Panc1 (cell line): Measurements from ENCODE around the gene TRAF7. TPM values are rescaled to one million over a fixed set of nuclear protein-coding genes. Genes with fewer than 3 reads are reported as not detected.

ENCODE experiments used
- ATAC-seq: fragments of 200-7000 bp; cut with Tn5 transposase; 2 replicates; pipeline ENCODE4 v1.9.1; 2020; ENCODE audit warnings: mild to moderate bottlenecking, moderate library complexity
- BruUV-seq: library from RNA; stranded (reverse); fragments of 400-500 nt; replicated peaks from 2 replicates; lab custom pipeline; 2021; lab: Mats Ljungman, UMichigan
- CTCF ChIA-PET: fragments of 300-600 bp; sonication (Branson Sonifier 250); formaldehyde crosslinking; loops from one replicate; lab custom pipeline; 2022; ENCODE audit warnings: antibody characterized with exemption; lab: Charles Lee
- POLR2A ChIA-PET: fragments of 300-600 bp; sonication (Branson Sonifier 250); formaldehyde crosslinking; loops from one replicate; lab custom pipeline; 2022; ENCODE audit warnings: antibody characterized with exemption; lab: Charles Lee
- DNase-seq: peaks from one replicate; pipeline ENCODE4 v3.0.0-alpha.2; 2010; ENCODE audit warnings: low read depth, low spot score
- H3K27ac ChIP-seq: 2 replicates; pipeline ENCODE4 v1.5.1; 2011; ENCODE audit warnings: mild to moderate bottlenecking, low read length, inconsistent platforms
- H3K27me3 ChIP-seq: fragments of 200-500 bp; sonication (Bioruptor generic); 2 replicates; pipeline ENCODE4 v1.6.0; 2014; ENCODE audit warnings: low read length, inconsistent platforms; ENCODE audit not compliant: control insufficient read depth, insufficient read depth
- H3K36me3 ChIP-seq: fragments of 200-500 bp; sonication (Bioruptor generic); 2 replicates; pipeline ENCODE4 v1.5.1; 2014; ENCODE audit warnings: inconsistent platforms, mild to moderate bottlenecking, low read length, moderate library complexity; ENCODE audit not compliant: control insufficient read depth, insufficient read depth
- H3K4me1 ChIP-seq: 2 replicates; pipeline ENCODE4 v1.5.1; 2011; ENCODE audit warnings: inconsistent platforms, mild to moderate bottlenecking, low read length, moderate library complexity; ENCODE audit not compliant: control insufficient read depth, insufficient read depth
- H3K4me3 ChIP-seq, 2 experiments: 2 replicates each; pipeline ENCODE4 v1.5.1; 2011 to 2012; ENCODE audit warnings: low read depth in 2 of 2, low read length in 2 of 2, mild to moderate bottlenecking in 2 of 2, inconsistent platforms in 1 of 2, moderate library complexity in 1 of 2
- H3K9me3 ChIP-seq: fragments of 200-500 bp; sonication (Bioruptor generic); 2 replicates; pipeline ENCODE4 v1.5.1; 2014; ENCODE audit warnings: low read depth, mild to moderate bottlenecking, inconsistent platforms, low read length, moderate library complexity; ENCODE audit not compliant: control insufficient read depth, insufficient read depth
- POLR2AphosphoS5 ChIP-seq: IDR thresholded peaks from 2 replicates; pipeline ENCODE4 v1.6.1; 2012; ENCODE audit warnings: mild to moderate bottlenecking, low read depth, low read length, moderate library complexity
- REST ChIP-seq, 2 experiments: IDR thresholded peaks; 2 replicates each; pipeline ENCODE4 v1.6.1; 2011 to 2012; ENCODE audit warnings: low read depth in 2 of 2, control low read depth in 1 of 2, low read length in 1 of 2, mild to moderate bottlenecking in 1 of 2, moderate library complexity in 1 of 2; ENCODE audit not compliant: insufficient read depth in 1 of 2
- SIN3A ChIP-seq: IDR thresholded peaks from 2 replicates; pipeline ENCODE4 v1.6.1; 2012; ENCODE audit warnings: low read depth, mild to moderate bottlenecking, low read length, moderate library complexity, borderline replicate concordance; ENCODE audit not compliant: insufficient read depth
- TCF7L2 ChIP-seq: IDR thresholded peaks from 2 replicates; pipeline ENCODE4 v1.6.1; 2011; ENCODE audit warnings: mild to moderate bottlenecking, low read depth, low read length, inconsistent platforms
- in situ Hi-C: cut with HindIII; loops from 2 replicates; pipeline ENCODE4 v1.10.0; 2016; ENCODE audit warnings: low sequenced_read_pairs, low pct_unique_long_range_greater_than_20kb
- intact Hi-C: fragments of 100-400 bp; cut with micrococcal nuclease; formaldehyde crosslinking; loops from one replicate; pipeline ENCODE4 v1.10.0; 2022; ENCODE audit not compliant: unreplicated experiment
- total RNA-seq: library from RNA; stranded (reverse); gene quantifications from one replicate; pipeline ENCODE4 v1.2.1, GENCODE V29; 2021; ENCODE audit not compliant: unreplicated experiment
- TF ChIP-seq, protein P1 (sequence below): fragments of 450-650 bp; IDR thresholded peaks from 2 replicates; pipeline ENCODE4 v1.5.1; 2017; ENCODE audit warnings: mild to moderate bottlenecking

TRAF7 gene
- total RNA-seq, 1 experiment from 2014 or later = 108 TPM

DNA sequence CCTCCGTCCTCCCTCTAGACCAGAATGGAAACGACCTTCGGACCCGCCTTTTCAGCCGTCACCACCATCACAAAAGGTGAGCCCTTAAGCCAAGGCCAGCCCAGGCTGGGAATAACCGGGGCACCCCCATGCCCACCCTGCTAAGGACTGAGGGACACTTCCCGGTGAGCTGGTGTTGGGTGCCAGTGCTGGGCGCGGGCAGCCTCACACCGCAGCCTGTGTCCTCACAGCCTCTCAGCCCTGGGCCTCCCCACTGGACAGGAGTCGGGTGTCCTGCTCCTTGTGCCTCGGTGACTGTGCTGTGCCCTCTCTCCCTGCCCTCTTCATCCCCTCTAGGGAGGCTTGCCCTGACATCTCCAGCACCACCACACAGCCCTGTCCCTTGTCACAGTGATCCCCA lies 10.3 kb downstream of the TRAF7 start:
- ChIA-PET CTCF (no interaction called here), POLR2A (interaction anchor here (0.9 kb wide), 1 partner anchor 11 kb away, joined by 3 read pairs; the partner anchor contains the start of gene TRAF7)
- no peak for DNase-seq
- Histone ChIP-seq H3K36me3 (peaks cover 4% of the 10 kb centered on the region; the same call in 1 of the 2 replicates), H3K4me3 (no peak overlapping the region), H3K27me3 (no peaks in the 10 kb centered on the region), H3K27ac (no peak overlapping the region), H3K9me3 (no peaks in the 10 kb centered on the region), H3K4me1 (no peaks in the 10 kb centered on the region)
- TF ChIP-seq SIN3A (no peak), REST (IDR thresholded peaks at IDR 0.05; ENCODE audit: insufficient read depth in 1 of 2, low read depth in 2 of 2, low read length in 1 of 2) (no peak), POLR2AphosphoS5 (no peak), TCF7L2 (no peak)
- TF ChIP-seq, protein P1, sequence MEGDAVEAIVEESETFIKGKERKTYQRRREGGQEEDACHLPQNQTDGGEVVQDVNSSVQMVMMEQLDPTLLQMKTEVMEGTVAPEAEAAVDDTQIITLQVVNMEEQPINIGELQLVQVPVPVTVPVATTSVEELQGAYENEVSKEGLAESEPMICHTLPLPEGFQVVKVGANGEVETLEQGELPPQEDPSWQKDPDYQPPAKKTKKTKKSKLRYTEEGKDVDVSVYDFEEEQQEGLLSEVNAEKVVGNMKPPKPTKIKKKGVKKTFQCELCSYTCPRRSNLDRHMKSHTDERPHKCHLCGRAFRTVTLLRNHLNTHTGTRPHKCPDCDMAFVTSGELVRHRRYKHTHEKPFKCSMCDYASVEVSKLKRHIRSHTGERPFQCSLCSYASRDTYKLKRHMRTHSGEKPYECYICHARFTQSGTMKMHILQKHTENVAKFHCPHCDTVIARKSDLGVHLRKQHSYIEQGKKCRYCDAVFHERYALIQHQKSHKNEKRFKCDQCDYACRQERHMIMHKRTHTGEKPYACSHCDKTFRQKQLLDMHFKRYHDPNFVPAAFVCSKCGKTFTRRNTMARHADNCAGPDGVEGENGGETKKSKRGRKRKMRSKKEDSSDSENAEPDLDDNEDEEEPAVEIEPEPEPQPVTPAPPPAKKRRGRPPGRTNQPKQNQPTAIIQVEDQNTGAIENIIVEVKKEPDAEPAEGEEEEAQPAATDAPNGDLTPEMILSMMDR = no peak
- in situ Hi-C loops (no loop called here), intact Hi-C loops (no loop called here)
- ATAC-seq = no peak
- no TSS peak for BruUV-seq

DNA sequence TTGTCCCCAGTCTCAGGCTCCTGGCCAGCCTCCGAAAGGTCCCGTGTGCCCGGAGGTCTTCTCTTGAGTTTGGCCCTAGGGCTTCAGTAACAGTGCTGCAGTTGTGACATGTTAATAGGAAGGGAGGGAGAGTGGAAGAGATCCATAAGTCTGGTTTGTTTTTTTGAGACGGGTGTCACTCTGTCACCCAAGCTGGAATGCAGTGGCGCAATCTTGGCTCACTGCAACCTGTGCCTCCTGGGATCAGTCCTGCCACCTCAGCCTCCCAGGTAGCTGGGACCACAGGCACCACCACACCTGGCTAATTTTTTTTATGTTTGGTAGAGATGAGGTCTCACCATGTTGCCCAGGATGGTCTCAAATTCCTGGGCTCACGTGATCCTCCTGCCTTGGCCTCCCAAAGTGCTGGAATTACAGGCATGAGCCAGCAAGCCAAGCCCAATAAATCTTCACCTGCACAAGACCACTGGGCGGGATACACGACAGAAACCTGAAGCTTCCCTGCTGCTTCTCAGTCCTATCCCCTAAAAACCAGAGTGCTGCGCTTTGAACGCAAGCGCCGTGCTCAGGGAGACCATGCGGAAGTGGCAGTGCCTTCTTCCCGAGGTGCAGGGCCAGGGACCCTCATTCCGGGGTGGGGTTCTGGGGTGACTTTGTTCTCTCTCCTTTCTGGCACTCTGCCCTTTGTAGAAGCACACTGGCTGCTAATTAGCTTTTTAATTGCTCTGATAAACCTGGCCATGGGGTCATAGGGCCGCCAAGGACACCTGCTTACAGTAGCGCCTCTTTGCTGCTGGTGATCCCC lies 10.9 kb downstream of the TRAF7 start:
- DNase-seq = no peak
- POLR2A ChIA-PET = interaction anchor here (0.9 kb wide), 1 partner anchor 11 kb away, joined by 3 read pairs; the partner anchor contains the start of gene TRAF7

More for the DNA sequence above, 10.9 kb downstream of the TRAF7 start:
- H3K9me3 ChIP-seq = no peaks in the 10 kb centered on the region
- no peak overlapping the region for H3K27ac ChIP-seq
- intact Hi-C loops (no loop called here), in situ Hi-C loops (no loop called here)
- H3K4me1 ChIP-seq = no peaks in the 10 kb centered on the region
- no peak for ATAC-seq
- no peak overlapping the region for H3K4me3 ChIP-seq
- CTCF ChIA-PET = no interaction called here
- TF ChIP-seq REST (IDR thresholded peaks at IDR 0.05; ENCODE audit: insufficient read depth in 1 of 2, low read depth in 2 of 2, low read length in 1 of 2) (no peak), TCF7L2 (no peak), POLR2AphosphoS5 (no peak), SIN3A (no peak)
- TF ChIP-seq, protein P1 = no peak
- TSS peak; percentile 32 for BruUV-seq
- H3K36me3 ChIP-seq = peaks cover 4% of the 10 kb centered on the region; the same call in 1 of the 2 replicates
- H3K27me3 ChIP-seq = no peaks in the 10 kb centered on the region
